ENCODE measurements around the gene SEPTIN5. TPM values are rescaled to one million over a fixed set of nuclear protein-coding genes. Genes with fewer than 3 reads are reported as not detected.

SEPTIN5 gene
- total RNA-seq, 4 donors from 2014 or later = 102 to 193 (median 125) TPM

DNA sequence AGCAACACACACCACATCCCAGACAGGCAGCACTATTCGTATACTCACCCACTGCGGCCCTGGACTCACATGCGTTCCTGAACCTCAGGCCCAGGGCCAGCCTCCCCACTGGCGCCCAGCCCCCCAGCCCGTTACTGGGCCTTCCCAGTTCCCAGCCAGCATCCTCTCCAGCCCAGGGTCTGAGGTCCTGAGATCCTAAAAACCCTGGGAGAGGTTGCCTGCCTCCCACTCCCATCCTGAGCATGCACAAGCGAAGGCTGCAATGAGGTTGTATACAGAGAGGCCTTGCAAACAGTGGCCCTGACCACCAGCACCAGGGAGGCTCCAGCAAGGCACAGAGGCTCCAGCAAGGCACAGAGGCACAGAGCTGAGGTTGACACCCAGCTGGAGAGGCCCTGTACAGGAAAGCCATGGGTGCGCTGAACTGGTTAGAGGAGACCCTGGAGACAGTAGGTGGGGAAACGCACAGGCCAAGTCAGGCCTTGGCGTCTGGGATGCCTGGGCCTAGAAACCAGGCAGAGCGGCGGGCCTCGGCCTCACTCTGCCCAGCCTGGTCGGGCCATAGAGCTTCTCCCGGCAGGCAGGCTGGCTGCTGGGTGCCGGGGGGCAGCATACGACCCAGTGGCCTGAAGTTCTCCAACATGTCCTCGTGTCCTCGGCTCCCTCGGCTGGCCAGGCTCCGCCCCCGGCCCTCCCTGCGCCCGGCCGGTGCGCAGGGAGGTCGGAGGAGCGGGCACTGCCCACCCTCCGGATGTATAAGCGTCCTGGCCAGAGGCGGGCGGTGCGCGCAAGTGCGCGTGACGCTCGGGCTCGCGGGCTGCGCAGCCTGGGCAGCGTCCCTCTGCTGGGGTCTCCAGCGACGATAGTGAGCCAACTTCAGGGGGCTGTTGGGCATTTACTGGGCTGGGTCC, 43.9 kb downstream of the SEPTIN5 start:
- no peak for TF ChIP-seq POLR2A (IDR thresholded peaks at IDR 0.05)
- TF ChIP-seq, protein P1, sequence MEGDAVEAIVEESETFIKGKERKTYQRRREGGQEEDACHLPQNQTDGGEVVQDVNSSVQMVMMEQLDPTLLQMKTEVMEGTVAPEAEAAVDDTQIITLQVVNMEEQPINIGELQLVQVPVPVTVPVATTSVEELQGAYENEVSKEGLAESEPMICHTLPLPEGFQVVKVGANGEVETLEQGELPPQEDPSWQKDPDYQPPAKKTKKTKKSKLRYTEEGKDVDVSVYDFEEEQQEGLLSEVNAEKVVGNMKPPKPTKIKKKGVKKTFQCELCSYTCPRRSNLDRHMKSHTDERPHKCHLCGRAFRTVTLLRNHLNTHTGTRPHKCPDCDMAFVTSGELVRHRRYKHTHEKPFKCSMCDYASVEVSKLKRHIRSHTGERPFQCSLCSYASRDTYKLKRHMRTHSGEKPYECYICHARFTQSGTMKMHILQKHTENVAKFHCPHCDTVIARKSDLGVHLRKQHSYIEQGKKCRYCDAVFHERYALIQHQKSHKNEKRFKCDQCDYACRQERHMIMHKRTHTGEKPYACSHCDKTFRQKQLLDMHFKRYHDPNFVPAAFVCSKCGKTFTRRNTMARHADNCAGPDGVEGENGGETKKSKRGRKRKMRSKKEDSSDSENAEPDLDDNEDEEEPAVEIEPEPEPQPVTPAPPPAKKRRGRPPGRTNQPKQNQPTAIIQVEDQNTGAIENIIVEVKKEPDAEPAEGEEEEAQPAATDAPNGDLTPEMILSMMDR (IDR thresholded peaks at IDR 0.05) = no peak
- no peak for DNase-seq (ENCODE audit: low spot score in 2 of 2)
- intact Hi-C loops (cut with DNase I; ENCODE audit: low total_unique reads) = no loop called here
- H3K4me3 ChIP-seq (ENCODE audit: low read depth, poor library complexity, severe bottlenecking) = no peak overlapping the region
- WGBS, 2 donors = 85 to 86% methylated on average over 18 to 40 of the region's 43 CpGs

DNA sequence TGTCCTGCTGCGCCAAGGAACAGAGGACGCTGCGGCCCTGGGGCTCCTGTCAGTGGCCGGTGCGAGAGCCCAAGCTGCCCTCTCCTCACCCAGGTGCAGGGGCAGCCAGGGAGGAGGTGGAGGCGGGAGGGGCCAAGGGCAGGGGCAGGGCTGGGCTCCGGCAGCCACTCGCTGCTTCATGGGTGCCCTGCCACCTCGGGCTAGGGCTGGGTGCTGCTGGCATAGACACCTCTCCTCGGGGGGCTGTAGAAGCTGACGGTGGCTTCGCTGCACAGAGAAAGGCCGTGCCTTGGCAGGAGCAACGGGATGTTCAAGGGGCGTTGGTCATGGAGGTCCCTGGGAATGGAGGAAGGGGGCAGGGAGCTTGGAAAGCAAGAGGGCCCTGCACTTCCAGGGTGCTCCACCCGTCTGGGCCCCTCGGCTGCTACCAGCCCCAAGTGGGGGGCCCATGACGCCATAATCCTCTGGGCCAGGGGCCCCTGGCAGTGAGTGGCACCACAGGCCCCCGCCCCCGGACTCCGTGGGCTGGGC, 44.7 kb downstream of the SEPTIN5 start:
- DNase-seq (ENCODE audit: low spot score in 2 of 2) = no peak
- WGBS, 2 donors = 17 to 20% methylated on average over 1 to 6 of the region's 21 CpGs
- H3K4me3 ChIP-seq (ENCODE audit: low read depth, poor library complexity, severe bottlenecking) = no peak overlapping the region

DNA sequence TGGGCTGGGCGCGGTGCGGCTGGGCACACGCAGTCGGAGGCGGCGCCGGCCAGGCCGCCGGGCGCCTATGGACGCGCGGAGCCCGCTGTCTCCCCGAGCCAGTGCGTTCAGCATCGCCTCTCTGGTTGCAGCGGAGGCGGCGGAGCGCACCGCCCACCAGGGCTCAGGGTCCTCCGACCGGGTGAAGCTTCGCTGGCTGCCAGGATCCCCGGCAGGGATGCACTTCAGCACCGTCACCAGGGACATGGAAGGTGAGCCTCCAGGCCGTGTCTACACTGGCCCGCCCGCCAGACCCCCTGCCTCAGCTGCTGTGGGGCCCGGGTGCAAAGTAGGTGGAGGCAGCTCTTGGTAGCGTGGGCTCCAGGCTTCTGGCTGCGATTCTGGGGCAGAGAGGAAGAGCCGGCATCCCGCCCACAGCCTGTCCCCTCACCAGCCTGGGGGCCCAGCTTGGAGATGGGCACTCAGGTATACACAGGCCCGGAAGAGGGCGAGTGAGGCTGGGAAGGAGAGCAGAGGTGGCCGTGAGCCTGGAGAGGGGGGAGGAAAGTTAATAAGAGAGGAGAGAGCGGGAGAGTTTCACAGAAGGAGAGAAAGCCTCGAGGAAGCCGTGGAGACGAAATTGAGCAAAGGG, 45.2 kb downstream of the SEPTIN5 start:
- DNase-seq (ENCODE audit: low spot score in 2 of 2) = no peak
- WGBS, 2 donors = 13 to 17% methylated on average over 21 to 28 of the region's 43 CpGs
- intact Hi-C loops (cut with DNase I; ENCODE audit: low total_unique reads) = no loop called here
- no peak for TF ChIP-seq POLR2A (IDR thresholded peaks at IDR 0.05)
- TF ChIP-seq, protein P1 (IDR thresholded peaks at IDR 0.05) = no peak
- no peak overlapping the region for H3K4me3 ChIP-seq (ENCODE audit: low read depth, poor library complexity, severe bottlenecking)

More for the DNA sequence above, 44.7 kb downstream of the SEPTIN5 start:
- no peak for TF ChIP-seq POLR2A (IDR thresholded peaks at IDR 0.05)
- TF ChIP-seq, protein P1 (IDR thresholded peaks at IDR 0.05) = no peak
- intact Hi-C loops (cut with DNase I; ENCODE audit: low total_unique reads) = no loop called here

DNA sequence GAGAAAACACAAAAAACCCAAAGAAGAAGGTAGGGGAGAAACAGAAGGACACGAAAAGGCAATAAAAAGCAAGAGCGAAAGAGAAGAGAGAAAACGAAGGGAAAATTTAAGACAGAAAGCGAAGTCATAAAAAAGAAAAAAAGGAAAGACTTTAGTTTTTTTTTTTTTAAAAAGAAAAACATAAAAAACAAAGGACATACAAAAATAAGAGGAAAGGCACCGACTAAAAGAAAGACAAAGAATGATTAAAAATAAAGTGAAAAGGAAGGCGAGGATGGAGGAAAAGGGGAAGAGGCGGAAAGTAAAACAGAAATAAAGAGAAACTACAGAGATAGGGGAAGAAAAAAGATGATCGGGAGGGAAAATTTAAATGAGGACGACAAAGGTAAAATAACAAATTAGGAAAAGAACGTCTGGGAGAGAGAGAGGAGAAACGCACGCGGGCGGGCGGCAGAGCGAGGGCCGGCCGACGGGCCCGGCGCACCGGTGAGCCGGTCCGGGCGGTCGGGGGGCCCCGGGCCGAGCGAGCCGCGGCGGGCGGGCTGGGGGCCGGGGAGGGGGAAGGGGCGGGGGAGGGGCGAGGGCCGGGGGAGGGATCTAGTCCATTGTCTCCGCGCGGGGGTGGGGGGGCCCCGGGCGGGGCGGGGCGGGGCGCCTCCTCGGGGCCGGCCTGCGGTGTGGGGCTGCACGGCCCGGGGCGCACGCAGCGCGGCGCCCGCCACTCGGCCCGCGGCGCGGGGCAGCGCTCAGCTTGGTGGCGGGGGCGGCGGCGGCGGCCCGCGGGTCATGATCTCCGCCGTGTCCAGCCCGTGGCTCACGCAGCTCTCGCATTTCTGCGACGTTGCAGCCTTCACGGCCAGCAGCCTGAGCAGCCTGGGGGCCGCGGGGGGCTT, 46.0 kb downstream of the SEPTIN5 start, which contains the start of gene TBX1:
TSS of gene TBX1 (plus strand) at position 721 of the 893 bp plus-strand sequence. CDS start at position 787, 66 bp downstream.
- H3K4me3 ChIP-seq (ENCODE audit: low read depth, poor library complexity, severe bottlenecking) = peak within 1 kb of the TSS; percentile 29
- intact Hi-C loops (cut with DNase I; ENCODE audit: low total_unique reads) = no loop called here
- no peak for DNase-seq (ENCODE audit: low spot score in 2 of 2)
- TF ChIP-seq POLR2A (IDR thresholded peaks at IDR 0.05) = no peak
- TF ChIP-seq, protein P1 (IDR thresholded peaks at IDR 0.05) = no peak
- WGBS, 2 donors = 6 to 11% methylated on average over 23 to 42 of the region's 79 CpGs
